GM10248 (cell line): Measurements from ENCODE around the gene PRPF8.

Source experiments
- CTCF ChIA-PET: fragments of 300-600 bp; sonication (Branson Sonifier 250); formaldehyde crosslinking; extraction: SDS; loops from one replicate; lab custom pipeline; 2021; ENCODE audit warnings: antibody characterized with exemption; lab: Yijun Ruan, JAX
- POLR2A ChIA-PET: fragments of 350-650 bp; sonication (Branson Sonifier 250); formaldehyde crosslinking; extraction: SDS; loops from one replicate; lab custom pipeline; 2020; ENCODE audit warnings: antibody characterized with exemption; lab: Yijun Ruan, JAX
- DNase-seq: peaks from one replicate; pipeline ENCODE4 v3.0.0; 2012; ENCODE audit errors: extremely low spot score
- TF ChIP-seq, protein P1 (sequence below): IDR thresholded peaks from 2 replicates; pipeline ENCODE4 v1.5.1; 2012; ENCODE audit warnings: mild to moderate bottlenecking, low read depth; ENCODE audit errors: extremely low read depth, missing control alignments, control extremely low read depth

PRPF8 gene

DNA sequence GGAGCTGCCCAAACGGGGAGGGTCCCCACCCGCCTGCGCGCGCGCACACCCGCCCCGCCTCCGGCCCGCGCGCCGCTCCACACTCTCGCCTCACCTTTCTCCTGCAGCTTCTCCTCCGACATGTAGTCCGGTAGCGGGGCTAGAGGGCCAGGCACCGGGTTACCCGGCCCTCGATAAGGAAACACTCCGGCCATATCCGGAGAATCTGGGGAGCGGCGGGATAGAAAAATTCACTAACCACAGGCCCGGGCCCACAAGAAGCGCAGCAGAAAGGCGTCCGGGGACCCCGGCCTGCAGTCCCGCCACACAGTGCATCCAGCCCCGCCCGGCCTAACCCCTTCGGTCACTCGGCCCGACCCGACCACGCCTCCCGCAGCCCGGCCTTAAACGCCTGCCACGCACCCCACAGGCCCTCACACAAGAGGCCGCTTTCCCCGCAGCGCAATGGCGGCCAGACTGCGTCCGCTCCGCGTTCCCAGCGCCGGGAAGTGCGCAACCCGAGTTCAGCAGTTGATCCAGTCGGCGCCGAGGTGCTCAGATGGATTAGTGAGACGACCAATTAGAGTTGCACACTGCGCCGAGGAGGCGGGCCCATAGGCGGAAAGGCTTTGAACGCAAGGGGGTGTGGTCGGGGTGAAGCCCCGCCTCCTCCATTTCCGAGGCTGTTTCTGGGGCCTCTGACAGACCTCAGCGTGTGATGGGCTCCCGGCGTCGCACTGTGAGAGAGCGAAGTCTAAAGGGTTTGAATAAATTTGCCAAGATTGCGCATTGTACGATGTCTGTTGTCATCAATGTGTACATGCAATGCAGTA, at the start of gene PRPF8:
Gene PRPF8, minus strand, starts transcription at position 490 of the 812 bp plus-strand sequence. Its CDS starts 296 bp downstream, at position 194.
- ChIA-PET CTCF (interaction anchor here (1.3 to 2.1 kb wide), 8 partner anchors 8 to 110 kb away, joined by 3 to 9 read pairs (median 5); partner anchors contain the start of gene RILP), POLR2A (interaction anchor here (1.0 kb wide), 1 partner anchor 32 kb away, joined by 3 read pairs; no protein-coding TSS in a partner anchor)
- TF ChIP-seq, protein P1, sequence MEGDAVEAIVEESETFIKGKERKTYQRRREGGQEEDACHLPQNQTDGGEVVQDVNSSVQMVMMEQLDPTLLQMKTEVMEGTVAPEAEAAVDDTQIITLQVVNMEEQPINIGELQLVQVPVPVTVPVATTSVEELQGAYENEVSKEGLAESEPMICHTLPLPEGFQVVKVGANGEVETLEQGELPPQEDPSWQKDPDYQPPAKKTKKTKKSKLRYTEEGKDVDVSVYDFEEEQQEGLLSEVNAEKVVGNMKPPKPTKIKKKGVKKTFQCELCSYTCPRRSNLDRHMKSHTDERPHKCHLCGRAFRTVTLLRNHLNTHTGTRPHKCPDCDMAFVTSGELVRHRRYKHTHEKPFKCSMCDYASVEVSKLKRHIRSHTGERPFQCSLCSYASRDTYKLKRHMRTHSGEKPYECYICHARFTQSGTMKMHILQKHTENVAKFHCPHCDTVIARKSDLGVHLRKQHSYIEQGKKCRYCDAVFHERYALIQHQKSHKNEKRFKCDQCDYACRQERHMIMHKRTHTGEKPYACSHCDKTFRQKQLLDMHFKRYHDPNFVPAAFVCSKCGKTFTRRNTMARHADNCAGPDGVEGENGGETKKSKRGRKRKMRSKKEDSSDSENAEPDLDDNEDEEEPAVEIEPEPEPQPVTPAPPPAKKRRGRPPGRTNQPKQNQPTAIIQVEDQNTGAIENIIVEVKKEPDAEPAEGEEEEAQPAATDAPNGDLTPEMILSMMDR: no peak
- DNase-seq: peak; percentile 100

DNA sequence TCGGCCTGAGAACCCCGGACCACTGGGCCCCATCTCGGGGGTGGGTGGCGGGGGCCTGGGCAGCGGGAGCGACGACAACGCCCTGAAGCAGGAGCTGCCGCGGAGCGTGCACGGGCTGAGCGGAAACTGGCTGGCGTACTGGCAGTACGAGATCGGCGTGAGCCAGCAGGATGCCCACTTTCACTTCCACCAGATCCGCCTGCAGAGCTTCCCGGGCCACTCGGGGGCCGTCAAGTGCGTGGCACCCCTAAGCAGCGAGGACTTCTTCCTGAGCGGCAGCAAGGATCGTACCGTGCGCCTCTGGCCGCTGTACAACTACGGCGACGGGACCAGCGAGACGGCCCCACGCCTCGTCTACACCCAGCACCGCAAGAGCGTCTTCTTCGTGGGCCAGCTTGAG, 49.1 kb upstream of the PRPF8 start:
- CTCF ChIA-PET: interaction anchor here (0.8 to 1.5 kb wide), 2 partner anchors 9 to 12 kb away, joined by 3 to 5 read pairs; partner anchors contain the start of gene WDR81
- POLR2A ChIA-PET: no interaction called here
- TF ChIP-seq, protein P1: no peak
- no peak for DNase-seq

DNA sequence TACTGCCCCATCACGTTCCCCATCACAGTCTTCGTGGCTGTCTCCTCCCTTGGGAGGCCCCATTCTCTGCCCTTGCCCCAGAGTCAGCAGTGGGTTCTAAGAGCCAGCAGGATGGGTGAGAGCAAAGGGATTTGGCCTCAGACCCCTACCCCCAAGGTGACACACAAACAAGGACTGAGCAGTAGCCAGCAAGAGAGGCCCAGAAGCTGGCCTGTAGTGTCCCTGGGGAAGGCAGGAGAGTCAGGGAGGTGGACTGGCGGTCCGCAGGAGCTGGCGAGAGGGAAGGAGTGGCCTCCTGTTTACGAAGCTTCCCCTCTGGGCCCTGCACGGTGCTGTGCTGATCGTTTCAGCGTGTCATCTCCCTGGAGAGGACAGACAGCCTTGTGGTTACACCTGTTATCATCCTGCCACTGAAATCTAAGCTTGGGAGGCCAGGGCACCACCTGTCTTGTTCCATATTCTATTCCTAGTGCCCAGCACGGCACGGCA, 48.2 kb upstream of the PRPF8 start:
- CTCF ChIA-PET: interaction anchor here (0.6 to 3.2 kb wide), 6 partner anchors 8 to 132 kb away, joined by 3 to 26 read pairs (median 4); partner anchors contain the start of gene WDR81
- POLR2A ChIA-PET: interaction anchor here (0.5 kb wide), 1 partner anchor 459 kb away, joined by 3 read pairs; no protein-coding TSS in a partner anchor
- DNase-seq: no peak
- TF ChIP-seq, protein P1: no peak

DNA sequence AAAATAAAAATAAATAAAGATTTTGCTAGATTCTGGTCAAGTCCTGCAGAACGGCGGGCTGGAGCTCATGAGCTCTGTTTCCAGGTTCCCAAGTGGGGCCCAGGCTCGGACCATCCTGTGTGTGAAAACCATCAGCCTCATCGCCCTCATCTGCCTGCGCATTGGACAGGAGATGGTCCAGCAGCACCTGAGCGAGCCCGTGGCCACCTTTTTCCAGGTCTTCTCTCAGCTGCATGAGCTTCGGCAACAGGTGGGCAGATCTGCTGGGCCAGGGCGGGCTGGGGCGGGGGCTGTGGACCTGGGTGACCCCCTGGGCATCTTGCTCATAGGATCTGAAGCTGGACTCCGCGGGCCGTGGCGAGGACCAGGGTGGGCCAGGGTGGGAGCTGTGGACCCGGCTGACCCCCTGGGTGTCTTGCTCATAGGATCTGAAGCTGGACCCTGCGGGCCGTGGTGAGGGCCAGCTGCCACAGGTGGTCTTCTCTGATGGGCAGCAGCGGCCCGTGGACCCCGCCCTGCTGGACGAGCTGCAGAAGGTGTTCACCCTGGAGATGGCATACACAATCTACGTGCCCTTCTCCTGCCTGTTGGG, 47.7 kb upstream of the PRPF8 start:
- CTCF ChIA-PET: interaction anchor here (1.1 to 3.2 kb wide), 5 partner anchors 8 to 18 kb away, joined by 3 to 26 read pairs (median 5); partner anchors contain the start of gene WDR81
- no peak for DNase-seq
- TF ChIP-seq, protein P1: no peak

DNA sequence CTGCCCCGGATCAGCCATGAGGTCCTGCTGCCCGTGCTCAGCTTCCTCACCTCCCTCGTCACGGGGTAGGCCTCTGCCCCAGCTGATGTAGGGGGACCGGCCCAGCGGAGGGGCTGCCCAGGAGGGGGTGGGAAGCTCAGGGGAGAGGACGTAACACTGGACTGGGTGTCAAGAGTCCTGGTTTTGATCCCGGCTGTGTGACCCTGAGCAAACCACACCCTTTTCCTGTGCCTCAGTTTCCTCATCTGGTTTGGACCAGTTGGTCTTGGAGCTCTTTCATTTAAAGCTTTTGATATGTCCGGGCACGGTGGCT, 46.5 kb upstream of the PRPF8 start:
- TF ChIP-seq, protein P1: no peak
- ChIA-PET POLR2A (interaction anchor here (1.0 to 1.1 kb wide), 2 partner anchors 14 to 101 kb away, joined by 6 to 8 read pairs; no protein-coding TSS in a partner anchor), CTCF (interaction anchor here (2.8 to 3.2 kb wide), 2 partner anchors 10 to 14 kb away, joined by 9 to 26 read pairs; no protein-coding TSS in a partner anchor)
- no peak for DNase-seq

More for the DNA sequence above, 47.7 kb upstream of the PRPF8 start:
- POLR2A ChIA-PET: interaction anchor here (0.5 kb wide), 1 partner anchor 458 kb away, joined by 3 read pairs; no protein-coding TSS in a partner anchor
